Karpas-422 (cell line): Measurements from ENCODE around the gene GATB. TPM values are rescaled to one million over a fixed set of nuclear protein-coding genes. Genes with fewer than 3 reads are reported as not detected.

Experiments used
- DNase-seq: peaks from one replicate; pipeline ENCODE4 v3.0.0-alpha.2; 2015
- H2AFZ ChIP-seq: fragments of 200-600 bp; sonication (generic); 2 replicates; pipeline ENCODE4 v1.6.1; 2014; ENCODE audit warnings: antibody characterized with exemption, low read length, mixed read lengths
- H3K27ac ChIP-seq: fragments of 200-600 bp; sonication (generic); 2 replicates; pipeline ENCODE4 v1.5.1; 2014; ENCODE audit warnings: mild to moderate bottlenecking, low read length, moderate library complexity
- H3K27me3 ChIP-seq: fragments of 200-600 bp; sonication (generic); 2 replicates; pipeline ENCODE4 v1.6.1; 2014; ENCODE audit warnings: low read length, mixed read lengths
- H3K36me3 ChIP-seq: fragments of 200-600 bp; sonication (generic); 2 replicates; pipeline ENCODE4 v1.6.1; 2014; ENCODE audit warnings: low read length, mixed read lengths; ENCODE audit not compliant: insufficient read depth
- H3K4me1 ChIP-seq: fragments of 200-600 bp; sonication (generic); 2 replicates; pipeline ENCODE4 v1.6.1; 2014; ENCODE audit warnings: mild to moderate bottlenecking, low read length, mixed read lengths
- H3K4me2 ChIP-seq: fragments of 200-600 bp; sonication (generic); 2 replicates; pipeline ENCODE4 v1.6.1; 2014; ENCODE audit warnings: low read length, low read depth, mild to moderate bottlenecking; ENCODE audit not compliant: poor library complexity, severe bottlenecking
- H3K4me3 ChIP-seq: fragments of 200-600 bp; sonication (generic); 2 replicates; pipeline ENCODE4 v1.5.1; 2014; ENCODE audit warnings: mild to moderate bottlenecking, antibody characterized with exemption, low read length, mixed read lengths
- H3K79me2 ChIP-seq: fragments of 200-600 bp; sonication (generic); 2 replicates; pipeline ENCODE4 v1.6.1; 2014; ENCODE audit warnings: mild to moderate bottlenecking, low read length, mixed read lengths
- H3K9ac ChIP-seq: fragments of 200-600 bp; sonication (generic); 2 replicates; pipeline ENCODE4 v1.6.0; 2014; ENCODE audit warnings: low read length
- H3K9me2 ChIP-seq: fragments of 200-600 bp; sonication (generic), shearing (Covaris generic); replicated peaks from 2 replicates; pipeline ENCODE4 v1.6.0; 2014; ENCODE audit warnings: mild to moderate bottlenecking, low read length, moderate library complexity; ENCODE audit not compliant: insufficient read depth
- H3K9me3 ChIP-seq: fragments of 300-700, 200-600 bp; sonication (generic); 2 replicates; pipeline ENCODE4 v1.6.1; 2014; ENCODE audit warnings: low read length, mixed read lengths
- H4K20me1 ChIP-seq: fragments of 200-600 bp; sonication (generic); 2 replicates; pipeline ENCODE4 v1.6.1; 2014; ENCODE audit warnings: mild to moderate bottlenecking, antibody characterized with exemption, low read length, low read depth; ENCODE audit not compliant: insufficient read depth
- total RNA-seq: library from RNA; depleted of rRNA; stranded (reverse); fragments of >200 nt; shearing (Covaris generic); gene quantifications from 2 replicates; pipeline ENCODE4 v1.2.3, GENCODE V29; 2014; ENCODE audit warnings: low replicate concordance

Gene GATB
- total RNA-seq, 1 experiment from 2014 or later, result 18.9 TPM

DNA sequence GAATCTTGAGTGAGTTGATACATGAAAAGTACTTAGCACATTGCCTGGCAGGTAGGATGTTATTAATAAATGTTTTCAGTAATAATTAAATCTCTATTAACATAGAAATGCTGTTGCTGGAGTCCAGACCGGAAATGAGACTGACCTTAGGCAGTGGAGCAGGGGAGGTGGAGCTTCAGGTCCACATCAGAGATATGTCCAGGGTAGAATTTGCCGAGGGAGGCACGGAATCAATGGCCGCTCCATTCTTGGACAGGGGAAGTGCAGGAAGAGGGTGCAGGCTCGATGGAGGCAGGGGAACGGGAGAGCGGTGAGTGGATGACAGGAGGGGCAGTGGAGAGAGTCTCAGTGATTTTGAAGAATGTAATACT is 107.3 kb downstream of the GATB start:
- no peak overlapping the region for H3K9ac ChIP-seq
- no peak overlapping the region for H3K4me3 ChIP-seq
- H4K20me1 ChIP-seq, result no peaks in the 10 kb centered on the region
- no peak overlapping the region for H2AFZ ChIP-seq
- H3K27ac ChIP-seq, result no peak overlapping the region
- no peak overlapping the region for H3K4me2 ChIP-seq
- no peaks in the 10 kb centered on the region for H3K4me1 ChIP-seq
- DNase-seq, result no peak
- no peaks in the 10 kb centered on the region for H3K9me3 ChIP-seq
- H3K79me2 ChIP-seq, result no peaks in the 10 kb centered on the region
- no peaks in the 10 kb centered on the region for H3K27me3 ChIP-seq
- no peaks in the 10 kb centered on the region for H3K9me2 ChIP-seq
- H3K36me3 ChIP-seq, result no peaks in the 10 kb centered on the region

DNA sequence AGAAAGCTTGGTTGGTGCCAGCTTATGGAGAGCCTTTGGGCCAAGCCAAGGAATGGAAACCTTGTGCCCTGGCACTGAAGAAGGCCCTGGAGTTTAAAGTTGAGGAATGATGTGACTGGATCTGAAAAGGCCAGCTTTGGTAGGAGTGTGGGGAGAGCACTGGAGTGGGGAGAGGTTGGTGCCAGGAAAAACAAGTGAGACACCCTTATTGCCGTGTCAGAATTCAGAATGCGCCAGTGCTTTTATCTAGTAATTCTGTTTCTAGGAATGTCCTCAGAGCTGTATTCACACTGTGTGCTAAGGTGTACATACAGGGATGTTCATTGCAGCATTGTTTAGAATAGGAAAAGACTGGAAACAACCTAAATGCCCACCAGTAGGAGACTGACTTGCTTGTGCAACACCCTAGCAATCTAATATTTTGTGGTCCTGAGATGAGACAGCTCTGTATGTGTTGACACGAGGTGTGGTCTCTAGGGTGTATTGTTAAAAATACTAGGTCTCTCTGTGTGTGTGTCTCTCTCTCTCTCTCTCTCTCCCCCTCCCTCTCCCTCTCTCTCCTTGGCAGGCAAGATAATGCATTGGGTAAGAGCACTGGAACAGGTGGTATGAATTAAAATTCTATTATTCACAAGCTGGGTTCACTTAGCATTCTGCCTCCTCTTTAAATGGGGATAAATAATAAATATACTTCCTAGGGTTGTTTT is 107.8 kb downstream of the GATB start:
- Histone ChIP-seq H3K4me3 (no peak overlapping the region), H3K36me3 (no peaks in the 10 kb centered on the region), H3K79me2 (no peaks in the 10 kb centered on the region)

GRCh38 chr4:151651496-151651895 is 109.3 kb downstream of the GATB start:
- H3K9ac ChIP-seq, result no peak overlapping the region
- no peak overlapping the region for H3K4me2 ChIP-seq
- no peak overlapping the region for H3K27ac ChIP-seq
- H3K79me2 ChIP-seq, result no peaks in the 10 kb centered on the region
- H2AFZ ChIP-seq, result no peak overlapping the region
- DNase-seq, result no peak
- no peaks in the 10 kb centered on the region for H4K20me1 ChIP-seq
- no peak overlapping the region for H3K4me3 ChIP-seq
- H3K4me1 ChIP-seq, result no peaks in the 10 kb centered on the region
- no peaks in the 10 kb centered on the region for H3K9me2 ChIP-seq
- H3K36me3 ChIP-seq, result no peaks in the 10 kb centered on the region
- H3K27me3 ChIP-seq, result no peaks in the 10 kb centered on the region
- no peaks in the 10 kb centered on the region for H3K9me3 ChIP-seq

More for the DNA sequence above, 107.8 kb downstream of the GATB start:
- no peak overlapping the region for H3K27ac ChIP-seq
- no peaks in the 10 kb centered on the region for H3K27me3 ChIP-seq
- no peaks in the 10 kb centered on the region for H3K9me3 ChIP-seq
- H3K4me2 ChIP-seq, result no peak overlapping the region
- no peaks in the 10 kb centered on the region for H4K20me1 ChIP-seq
- H2AFZ ChIP-seq, result no peak overlapping the region
- H3K4me1 ChIP-seq, result no peaks in the 10 kb centered on the region
- no peak overlapping the region for H3K9ac ChIP-seq
- H3K9me2 ChIP-seq, result no peaks in the 10 kb centered on the region
- DNase-seq, result no peak

GRCh38 chr4:151649479-151649878 is 111.3 kb downstream of the GATB start:
- Histone ChIP-seq H3K4me3 (no peak overlapping the region), H3K27me3 (no peaks in the 10 kb centered on the region), H3K9me3 (no peaks in the 10 kb centered on the region), H3K79me2 (no peaks in the 10 kb centered on the region), H3K36me3 (no peaks in the 10 kb centered on the region), H3K9ac (no peak overlapping the region), H3K9me2 (no peaks in the 10 kb centered on the region), H3K27ac (no peak overlapping the region), H4K20me1 (no peaks in the 10 kb centered on the region), H3K4me2 (no peak overlapping the region), H2AFZ (no peak overlapping the region), H3K4me1 (no peaks in the 10 kb centered on the region)
- DNase-seq, result peak; percentile 44

- DNase-seq, result no peak
- Histone ChIP-seq H3K9ac (no peak overlapping the region), H3K27me3 (no peaks in the 10 kb centered on the region), H2AFZ (no peak overlapping the region), H3K9me3 (no peaks in the 10 kb centered on the region), H3K27ac (no peak overlapping the region), H3K4me3 (no peak overlapping the region), H3K36me3 (no peaks in the 10 kb centered on the region), H3K4me2 (no peak overlapping the region), H3K9me2 (no peaks in the 10 kb centered on the region), H3K79me2 (no peaks in the 10 kb centered on the region), H3K4me1 (no peaks in the 10 kb centered on the region), H4K20me1 (no peaks in the 10 kb centered on the region)
Observed at GRCh38 chr4:151646322-151646721, 114.5 kb downstream of the GATB start.

- Histone ChIP-seq H2AFZ (no peak overlapping the region), H3K4me2 (no peak overlapping the region), H3K4me1 (no peaks in the 10 kb centered on the region), H3K36me3 (no peaks in the 10 kb centered on the region), H3K27me3 (no peaks in the 10 kb centered on the region), H3K9me3 (no peaks in the 10 kb centered on the region), H3K79me2 (no peaks in the 10 kb centered on the region), H3K4me3 (no peak overlapping the region), H4K20me1 (no peaks in the 10 kb centered on the region), H3K9me2 (no peaks in the 10 kb centered on the region), H3K27ac (no peak overlapping the region), H3K9ac (no peak overlapping the region)
- peak; percentile 82 for DNase-seq
Observed at GRCh38 chr4:151644622-151645021, 116.2 kb downstream of the GATB start.

GRCh38 chr4:151643564-151643963 is 117.2 kb downstream of the GATB start:
- Histone ChIP-seq H3K79me2 (no peaks in the 10 kb centered on the region), H3K4me3 (no peak overlapping the region), H2AFZ (no peak overlapping the region), H3K9ac (no peak overlapping the region), H3K4me2 (no peak overlapping the region), H3K9me2 (no peaks in the 10 kb centered on the region), H3K27ac (no peak overlapping the region), H3K9me3 (no peaks in the 10 kb centered on the region), H3K4me1 (no peaks in the 10 kb centered on the region), H3K27me3 (no peaks in the 10 kb centered on the region), H4K20me1 (no peaks in the 10 kb centered on the region), H3K36me3 (no peaks in the 10 kb centered on the region)
- DNase-seq, result no peak

DNA sequence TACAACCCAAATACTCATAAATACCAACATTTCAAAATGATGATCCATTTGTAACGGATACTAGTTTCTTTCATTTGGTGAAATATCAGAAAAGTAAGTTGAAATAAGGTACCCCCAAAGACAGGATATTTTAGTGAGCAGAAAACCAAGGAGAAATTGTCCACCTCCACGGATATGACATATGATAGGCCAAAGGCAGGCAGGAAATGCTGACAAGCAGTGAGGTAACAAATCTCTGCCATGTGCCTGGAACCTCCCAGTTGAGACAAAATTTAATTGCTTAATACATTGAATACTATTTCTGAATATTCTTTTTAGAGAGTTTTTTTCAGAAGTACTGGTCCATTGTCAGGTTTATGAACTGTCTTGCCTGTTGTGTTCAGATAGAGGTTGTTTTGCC is 118.8 kb downstream of the GATB start:
- H2AFZ ChIP-seq, result no peak overlapping the region

More for the DNA sequence above, 118.8 kb downstream of the GATB start:
- no peak overlapping the region for H3K9ac ChIP-seq
- no peaks in the 10 kb centered on the region for H3K9me2 ChIP-seq
- H3K79me2 ChIP-seq, result no peaks in the 10 kb centered on the region
- H3K4me1 ChIP-seq, result no peaks in the 10 kb centered on the region
- no peak overlapping the region for H3K27ac ChIP-seq
- no peak overlapping the region for H3K4me3 ChIP-seq
- H3K9me3 ChIP-seq, result no peaks in the 10 kb centered on the region
- no peaks in the 10 kb centered on the region for H4K20me1 ChIP-seq
- no peaks in the 10 kb centered on the region for H3K36me3 ChIP-seq
- no peak for DNase-seq
- no peak overlapping the region for H3K4me2 ChIP-seq
- H3K27me3 ChIP-seq, result no peaks in the 10 kb centered on the region
